Measurements from ENCODE around the gene FHL1. TPM values are rescaled to one million over a fixed set of nuclear protein-coding genes. Genes with fewer than 3 reads are reported as not detected.

FHL1 gene
- total RNA-seq, 4 donors from 2014 or later, result 64.1 to 225 (median 86.5) TPM

DNA sequence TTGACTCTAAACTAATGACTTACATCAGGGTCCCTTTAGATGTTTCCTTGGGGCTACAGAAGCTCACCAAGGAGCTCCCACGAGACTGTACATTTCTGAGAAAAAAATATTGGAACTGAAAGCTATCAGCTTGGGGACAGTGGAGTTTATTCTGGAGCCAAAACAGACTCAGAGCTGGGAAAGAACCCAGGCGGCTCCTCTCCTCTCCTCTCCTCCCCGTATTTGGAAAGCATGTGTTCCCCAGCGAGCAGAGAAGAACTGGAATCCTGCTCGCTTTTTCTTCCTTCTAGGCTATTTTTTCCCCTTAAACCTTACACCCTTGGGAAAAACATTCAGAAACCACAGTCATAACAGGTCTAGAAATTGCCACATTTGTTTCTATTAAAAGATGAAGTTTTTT lies 108.2 kb downstream of the FHL1 start:
- H3K9me3 ChIP-seq, result no peaks in the 10 kb centered on the region
- H3K27ac ChIP-seq, result no peak overlapping the region
- 44% methylated on average over 5 of the region's 5 CpGs for WGBS
- TF ChIP-seq, protein P1, sequence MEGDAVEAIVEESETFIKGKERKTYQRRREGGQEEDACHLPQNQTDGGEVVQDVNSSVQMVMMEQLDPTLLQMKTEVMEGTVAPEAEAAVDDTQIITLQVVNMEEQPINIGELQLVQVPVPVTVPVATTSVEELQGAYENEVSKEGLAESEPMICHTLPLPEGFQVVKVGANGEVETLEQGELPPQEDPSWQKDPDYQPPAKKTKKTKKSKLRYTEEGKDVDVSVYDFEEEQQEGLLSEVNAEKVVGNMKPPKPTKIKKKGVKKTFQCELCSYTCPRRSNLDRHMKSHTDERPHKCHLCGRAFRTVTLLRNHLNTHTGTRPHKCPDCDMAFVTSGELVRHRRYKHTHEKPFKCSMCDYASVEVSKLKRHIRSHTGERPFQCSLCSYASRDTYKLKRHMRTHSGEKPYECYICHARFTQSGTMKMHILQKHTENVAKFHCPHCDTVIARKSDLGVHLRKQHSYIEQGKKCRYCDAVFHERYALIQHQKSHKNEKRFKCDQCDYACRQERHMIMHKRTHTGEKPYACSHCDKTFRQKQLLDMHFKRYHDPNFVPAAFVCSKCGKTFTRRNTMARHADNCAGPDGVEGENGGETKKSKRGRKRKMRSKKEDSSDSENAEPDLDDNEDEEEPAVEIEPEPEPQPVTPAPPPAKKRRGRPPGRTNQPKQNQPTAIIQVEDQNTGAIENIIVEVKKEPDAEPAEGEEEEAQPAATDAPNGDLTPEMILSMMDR (IDR thresholded peaks at IDR 0.05), result no peak
- TF ChIP-seq POLR2A (IDR thresholded peaks at IDR 0.05) (no peak), POLR2AphosphoS5 (IDR thresholded peaks at IDR 0.05) (no peak), EP300 (IDR thresholded peaks at IDR 0.05) (no peak)
- no peak for DNase-seq (ENCODE audit: low spot score in 2 of 2)
- H3K27me3 ChIP-seq, result no peaks in the 10 kb centered on the region
- H3K4me3 ChIP-seq, result no peak overlapping the region
- no peaks in the 10 kb centered on the region for H3K36me3 ChIP-seq
- H3K4me1 ChIP-seq, result no peaks in the 10 kb centered on the region

DNA sequence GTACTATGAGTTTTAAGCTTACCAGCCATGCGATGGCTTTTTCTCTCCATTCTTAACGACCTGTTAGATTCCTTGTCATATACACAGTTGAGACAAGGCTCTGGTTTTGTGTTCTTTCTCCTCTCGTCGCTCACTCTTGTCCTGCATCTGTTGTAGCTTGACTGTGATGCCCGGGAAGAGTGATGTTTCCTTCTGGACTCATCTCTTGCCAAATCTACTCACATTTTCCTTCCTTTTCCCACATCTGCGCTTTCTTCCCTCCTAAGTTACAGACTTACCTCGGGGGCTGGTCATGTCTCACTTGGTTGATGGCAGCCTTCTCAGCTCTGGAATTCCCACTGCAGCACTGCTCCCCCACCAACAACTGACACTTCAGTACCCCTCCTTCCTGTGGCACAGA lies 108.7 kb downstream of the FHL1 start:
- no peak for DNase-seq (ENCODE audit: low spot score in 2 of 2)
- H3K27ac ChIP-seq, result no peak overlapping the region
- H3K36me3 ChIP-seq, result no peaks in the 10 kb centered on the region

GRCh38 chrX:136258951-136259350 lies 111.6 kb downstream of the FHL1 start:
- DNase-seq (ENCODE audit: low spot score in 2 of 2), result no peak
- no peaks in the 10 kb centered on the region for H3K27me3 ChIP-seq

More for the DNA sequence above, 108.7 kb downstream of the FHL1 start:
- Histone ChIP-seq H3K9me3 (no peaks in the 10 kb centered on the region), H3K27me3 (no peaks in the 10 kb centered on the region), H3K4me3 (no peak overlapping the region), H3K4me1 (no peaks in the 10 kb centered on the region)
- 32% methylated on average over 7 of the region's 7 CpGs for WGBS
- TF ChIP-seq EP300 (IDR thresholded peaks at IDR 0.05) (no peak), POLR2AphosphoS5 (IDR thresholded peaks at IDR 0.05) (no peak), POLR2A (IDR thresholded peaks at IDR 0.05) (no peak)
- TF ChIP-seq, protein P1 (IDR thresholded peaks at IDR 0.05), result no peak

GRCh38 chrX:136259543-136259942 lies 112.2 kb downstream of the FHL1 start:
- DNase-seq (ENCODE audit: low spot score in 2 of 2), result no peak
- H3K27me3 ChIP-seq, result no peaks in the 10 kb centered on the region
- TF ChIP-seq POLR2A (IDR thresholded peaks at IDR 0.05), result no peak
- TF ChIP-seq, protein P1 (IDR thresholded peaks at IDR 0.05), result no peak
- TF ChIP-seq EP300 (IDR thresholded peaks at IDR 0.05), result no peak
- TF ChIP-seq POLR2AphosphoS5 (IDR thresholded peaks at IDR 0.05), result no peak
- no peak overlapping the region for H3K27ac ChIP-seq
- WGBS, result 49% methylated on average over 4 of the region's 4 CpGs
- H3K36me3 ChIP-seq, result no peaks in the 10 kb centered on the region
- no peaks in the 10 kb centered on the region for H3K4me1 ChIP-seq
- H3K4me3 ChIP-seq, result no peak overlapping the region
- no peaks in the 10 kb centered on the region for H3K9me3 ChIP-seq

More at GRCh38 chrX:136258951-136259350, 111.6 kb downstream of the FHL1 start:
- no peak overlapping the region for H3K27ac ChIP-seq
- WGBS, result 93% methylated on average over 1 of the region's 1 CpG
- H3K4me3 ChIP-seq, result no peak overlapping the region
- no peaks in the 10 kb centered on the region for H3K36me3 ChIP-seq
- no peaks in the 10 kb centered on the region for H3K9me3 ChIP-seq
- TF ChIP-seq POLR2AphosphoS5 (IDR thresholded peaks at IDR 0.05), result no peak
- no peak for TF ChIP-seq EP300 (IDR thresholded peaks at IDR 0.05)
- TF ChIP-seq POLR2A (IDR thresholded peaks at IDR 0.05), result no peak
- TF ChIP-seq, protein P1 (IDR thresholded peaks at IDR 0.05), result no peak
- H3K4me1 ChIP-seq, result no peaks in the 10 kb centered on the region

DNA sequence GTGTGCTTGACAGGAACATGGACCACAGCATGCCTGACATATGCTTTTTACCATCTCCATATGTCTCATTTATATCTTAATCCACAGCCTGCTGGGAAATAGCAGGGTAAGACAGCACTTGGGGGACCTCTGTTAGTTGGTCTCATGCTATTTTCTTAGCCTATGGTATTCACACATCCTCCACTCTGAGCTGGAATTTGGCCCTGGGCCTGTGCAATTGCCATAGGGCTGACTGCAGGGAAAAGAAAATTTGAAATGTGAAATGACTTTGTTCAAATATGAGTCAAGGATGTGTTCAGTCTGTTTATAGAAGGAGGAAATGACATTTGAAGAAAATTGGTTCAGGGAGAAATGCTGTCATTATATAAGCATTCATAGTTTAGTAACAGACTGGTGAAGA lies 113.4 kb downstream of the FHL1 start:
- Histone ChIP-seq H3K27ac (no peak overlapping the region), H3K4me1 (no peaks in the 10 kb centered on the region), H3K9me3 (no peaks in the 10 kb centered on the region), H3K36me3 (no peaks in the 10 kb centered on the region), H3K27me3 (no peaks in the 10 kb centered on the region), H3K4me3 (no peak overlapping the region)
- TF ChIP-seq POLR2A (IDR thresholded peaks at IDR 0.05) (no peak), EP300 (IDR thresholded peaks at IDR 0.05) (no peak), POLR2AphosphoS5 (IDR thresholded peaks at IDR 0.05) (no peak)
- TF ChIP-seq, protein P1 (IDR thresholded peaks at IDR 0.05), result no peak
- DNase-seq (ENCODE audit: low spot score in 2 of 2), result no peak

Other genes with a start within 250 kb of the FHL1 start
- 10 to 100 TPM; 17.4 to 26.7 (median 23.3) TPM for gene MMGT1, start 173.5 kb upstream of the FHL1 start, total RNA-seq
- 10 to 100 TPM; 12.5 to 17.1 (median 15.3) TPM for gene SLC9A6, start 162.1 kb upstream of the FHL1 start, total RNA-seq
- 10 to 100 TPM in 1 of 4 donors, 1 to 10 TPM in 3; 4.3 to 10.2 (median 7.6) TPM for gene MAP7D3, start 103.9 kb downstream of the FHL1 start, total RNA-seq
- gene ADGRG4, start 153.4 kb downstream of the FHL1 start, total RNA-seq, result not detected

Data from suprapubic skin (tissue), 4 donors.